MM.1S (cell line): ENCODE results near the gene CFAP46.

ENCODE experiments used
- EZH2 ChIP-seq: fragments of 300-600 bp; sonication (generic); optimal IDR thresholded peaks from 2 replicates; pipeline ENCODE3; 2017; ENCODE audit warnings: low read depth, mild to moderate bottlenecking, antibody characterized with exemption, low read length, mixed read lengths
- EZH2phosphoT487 ChIP-seq: fragments of 300-600 bp; sonication (generic); IDR thresholded peaks from 2 replicates; pipeline ENCODE4 v1.6.1; 2018; ENCODE audit warnings: antibody characterized with exemption, low read length
- TF ChIP-seq, protein P1 (sequence below): fragments of 300-600 bp; sonication (generic); IDR thresholded peaks from 2 replicates; pipeline ENCODE4 v1.5.1; 2016; ENCODE audit warnings: antibody characterized with exemption, low read length, mixed read lengths

- TF ChIP-seq, protein P1, sequence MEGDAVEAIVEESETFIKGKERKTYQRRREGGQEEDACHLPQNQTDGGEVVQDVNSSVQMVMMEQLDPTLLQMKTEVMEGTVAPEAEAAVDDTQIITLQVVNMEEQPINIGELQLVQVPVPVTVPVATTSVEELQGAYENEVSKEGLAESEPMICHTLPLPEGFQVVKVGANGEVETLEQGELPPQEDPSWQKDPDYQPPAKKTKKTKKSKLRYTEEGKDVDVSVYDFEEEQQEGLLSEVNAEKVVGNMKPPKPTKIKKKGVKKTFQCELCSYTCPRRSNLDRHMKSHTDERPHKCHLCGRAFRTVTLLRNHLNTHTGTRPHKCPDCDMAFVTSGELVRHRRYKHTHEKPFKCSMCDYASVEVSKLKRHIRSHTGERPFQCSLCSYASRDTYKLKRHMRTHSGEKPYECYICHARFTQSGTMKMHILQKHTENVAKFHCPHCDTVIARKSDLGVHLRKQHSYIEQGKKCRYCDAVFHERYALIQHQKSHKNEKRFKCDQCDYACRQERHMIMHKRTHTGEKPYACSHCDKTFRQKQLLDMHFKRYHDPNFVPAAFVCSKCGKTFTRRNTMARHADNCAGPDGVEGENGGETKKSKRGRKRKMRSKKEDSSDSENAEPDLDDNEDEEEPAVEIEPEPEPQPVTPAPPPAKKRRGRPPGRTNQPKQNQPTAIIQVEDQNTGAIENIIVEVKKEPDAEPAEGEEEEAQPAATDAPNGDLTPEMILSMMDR, result no peak
- TF ChIP-seq EZH2phosphoT487, result no peak
- TF ChIP-seq EZH2, result no peak
Observed at GRCh38 chr10:132875435-132875834, 66.9 kb downstream of the CFAP46 start.
